Right lobe of liver (tissue), 6 donors: ENCODE results near the gene CNTNAP5. TPM values are rescaled to one million over a fixed set of nuclear protein-coding genes. Genes with fewer than 3 reads are reported as not detected.

ENCODE experiments used
- ATAC-seq, 4 donors: fragments of 200-7000 bp; cut with Tn5 transposase; one replicate each; pipeline ENCODE4 v1.9.1; 2020; ENCODE audit warnings: mild to moderate bottlenecking in 4 of 4, moderate library complexity in 4 of 4
- DNase-seq, 3 donors: peaks; one replicate each; pipeline ENCODE4 v3.0.0-alpha.2; 2020
- H3K27ac ChIP-seq, 3 donors: fragments of 200-600 bp; one replicate each; pipeline ENCODE4 v1.8.0; 2022
- H3K27me3 ChIP-seq, 2 donors: fragments of 200-600 bp; one replicate each; pipeline ENCODE4 v1.8.0; 2022
- H3K36me3 ChIP-seq, 4 donors: fragments of 200-600 bp; sonication (generic) in 1 of 4; one replicate each; pipeline versions ENCODE4 v1.5.1 to v1.8.0; 2017 to 2022; ENCODE audit warnings: control low read depth in 1 of 4
- H3K4me1 ChIP-seq, 4 donors: fragments of 200-600 bp; sonication (generic) in 1 of 4; one replicate each; pipeline versions ENCODE4 v1.5.1 to v1.8.0; 2017 to 2022; ENCODE audit warnings: control low read depth in 1 of 4
- H3K4me3 ChIP-seq, 3 donors: fragments of 200-600 bp; one replicate each; pipeline ENCODE4 v1.8.0; 2022
- H3K9me3 ChIP-seq, 4 donors: fragments of 200-600 bp; sonication (generic) in 1 of 4; one replicate each; pipeline versions ENCODE4 v1.5.1 to v1.8.0; 2017 to 2022; ENCODE audit warnings: control low read depth in 1 of 4
- CTCF ChIP-seq, 4 donors: fragments of 200-600 bp in 3 of 4; fragments of 450-650 bp in 1 of 4; IDR thresholded peaks; one replicate each; pipeline versions ENCODE4 v1.5.1 to v1.8.0; 2016 to 2022; ENCODE audit warnings: antibody characterized with exemption in 4 of 4, mild to moderate bottlenecking in 2 of 4
- POLR2A ChIP-seq: fragments of 450-650 bp; IDR thresholded peaks from one replicate; pipeline ENCODE4 v1.6.1; 2017; ENCODE audit warnings: antibody characterized with exemption, mild to moderate bottlenecking
- WGBS: methylation state at CpG from one replicate; pipeline ENCODE4 v1.1.6; 2018; ENCODE audit warnings: low coverage, low lambda C conversion rate; ENCODE audit not compliant: insufficient coverage; ENCODE audit errors: missing lambda C conversion rate; 5-methylcytosine and 5-hydroxymethylcytosine counted together
- intact Hi-C, 2 donors: fragments of 100-400 bp; cut with DNase I; formaldehyde crosslinking; loops; one replicate each; pipeline versions ENCODE4 v1.11.2 to v1.14.1; 2022
- total RNA-seq, 6 experiments: library from RNA; depleted of rRNA in 2 of 6; stranded (reverse); fragments of >200 nt in 2 of 6; fragmentation: NEBNext Ultra II Directional in 3 of 6; extraction: Animal tissue kit (Norgen Biotek cat#: 25700) in 3 of 6; gene quantifications; one replicate each; pipeline versions ENCODE4 v1.1.0 to v1.2.4, GENCODE V29; 2016 to 2023
- donor health status: DM: no; HTN: yes; CAD: no.
- donor health status: DM: no; HTN: no; CAD: no.
- donor health status: DM: no; HTN: no; CAD: no.
- donor health status: DM: no; HTN: yes; CAD: no.
- donor health status: DM: no; HTN: yes; CAD: no.

CNTNAP5 gene
- total RNA-seq, 6 experiments from 2014 or later, result not detected

DNA sequence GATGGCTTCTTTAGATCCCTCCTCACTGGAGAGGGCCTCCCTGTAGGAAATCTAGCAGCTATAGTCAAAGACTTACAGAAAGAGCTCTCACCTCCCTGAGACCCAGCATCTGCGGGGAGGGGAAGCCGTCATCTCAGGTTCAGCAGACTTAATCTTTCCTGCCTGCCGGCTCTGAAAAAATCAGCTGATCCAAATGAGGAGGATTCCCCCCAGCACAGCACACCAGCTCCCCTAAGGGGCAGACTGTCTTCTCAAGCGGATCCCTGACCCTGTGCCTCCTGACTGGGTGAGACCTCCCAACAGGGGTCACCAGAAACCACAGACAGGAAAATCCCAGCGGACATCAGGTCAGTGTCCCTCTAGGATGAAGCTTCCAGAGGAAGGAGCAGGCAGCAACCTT lies 601.9 kb downstream of the CNTNAP5 start:
- intact Hi-C loops, result no loop called here
- Histone ChIP-seq H3K4me1 (no peaks in the 10 kb centered on the region), H3K9me3 (no peaks in the 10 kb centered on the region), H3K4me3 (no peak overlapping the region), H3K27ac (no peak overlapping the region), H3K27me3 (no peaks in the 10 kb centered on the region), H3K36me3 (no peaks in the 10 kb centered on the region)
- DNase-seq, result no peak
- ATAC-seq, result no peak
- WGBS, result 40% methylated on average over 1 of the region's 5 CpGs
- TF ChIP-seq CTCF (IDR thresholded peaks at IDR 0.05) (no peak), POLR2A (no peak)

GRCh38 chr2:124633812-124634211 lies 608.7 kb downstream of the CNTNAP5 start:
- Histone ChIP-seq H3K4me3 (no peak overlapping the region), H3K4me1 (no peaks in the 10 kb centered on the region), H3K36me3 (no peaks in the 10 kb centered on the region), H3K27me3 (no peaks in the 10 kb centered on the region), H3K27ac (no peak overlapping the region), H3K9me3 (no peaks in the 10 kb centered on the region)
- 43% methylated on average over 1 of the region's 2 CpGs for WGBS
- TF ChIP-seq POLR2A (no peak), CTCF (IDR thresholded peaks at IDR 0.05) (no peak)
- ATAC-seq (no peak), DNase-seq (no peak)
- intact Hi-C loops, result no loop called here

DNA sequence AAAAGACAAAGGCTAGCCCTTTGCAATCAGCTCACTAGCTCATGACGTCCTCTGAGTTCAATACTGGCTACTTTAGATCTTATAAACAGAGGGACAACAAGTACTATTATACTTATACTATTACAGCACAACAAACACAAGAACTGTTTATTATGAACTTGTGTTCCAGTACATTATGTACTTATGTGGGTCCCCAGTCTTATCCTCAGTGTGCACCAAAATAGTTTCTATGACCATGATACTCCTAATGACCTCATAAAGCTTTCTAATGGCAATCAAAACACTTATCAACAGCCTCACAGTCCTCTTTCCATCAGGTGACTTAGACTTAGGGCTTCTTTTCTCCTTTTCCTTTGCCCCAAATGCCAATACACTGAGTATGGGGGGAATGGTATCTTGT lies 614.4 kb downstream of the CNTNAP5 start:
- Histone ChIP-seq H3K27me3 (no peaks in the 10 kb centered on the region), H3K4me1 (no peaks in the 10 kb centered on the region), H3K27ac (no peak overlapping the region), H3K4me3 (no peak overlapping the region), H3K36me3 (no peaks in the 10 kb centered on the region), H3K9me3 (no peaks in the 10 kb centered on the region)
- intact Hi-C loops, result no loop called here
- DNase-seq (no peak), ATAC-seq (no peak)
- WGBS, result 67% methylated on average over 1 of the region's 1 CpG
- TF ChIP-seq POLR2A (no peak), CTCF (IDR thresholded peaks at IDR 0.05) (no peak)

GRCh38 chr2:124640221-124640750 lies 615.2 kb downstream of the CNTNAP5 start:
- H3K27me3 ChIP-seq, result no peaks in the 10 kb centered on the region
- TF ChIP-seq CTCF (IDR thresholded peaks at IDR 0.05) (no peak), POLR2A (no peak)
- DNase-seq (no peak), ATAC-seq (no peak)
- H3K36me3 ChIP-seq, result no peaks in the 10 kb centered on the region
- H3K4me3 ChIP-seq, result no peak overlapping the region
- no peaks in the 10 kb centered on the region for H3K9me3 ChIP-seq
- H3K4me1 ChIP-seq, result no peaks in the 10 kb centered on the region
- WGBS, result 63% methylated on average over 4 of the region's 15 CpGs
- no peak overlapping the region for H3K27ac ChIP-seq
- intact Hi-C loops, result no loop called here
